GM19395 (cell line): ENCODE results near the gene DOCK10.

Experiments
- ATAC-seq: cut with Tn5 transposase; IDR thresholded peaks from one replicate; pipeline ENCODE4 v1.9.1; 2021; ENCODE audit warnings: mild to moderate bottlenecking, moderate library complexity; ENCODE audit not compliant: unreplicated experiment

Gene DOCK10

GRCh38 chr2:224982910-224983711 is 59.2 kb downstream of the DOCK10 start:
- ATAC-seq: peak; percentile 61

- no peak for ATAC-seq
Observed at GRCh38 chr2:224982226-224982625, 60.0 kb downstream of the DOCK10 start.

- ATAC-seq: peak; percentile 61
Observed at GRCh38 chr2:224976629-224977525, 65.4 kb downstream of the DOCK10 start.

GRCh38 chr2:224975761-224976160 is 66.5 kb downstream of the DOCK10 start:
- ATAC-seq: no peak

GRCh38 chr2:224973112-224974016 is 68.9 kb downstream of the DOCK10 start:
- ATAC-seq: no peak

- ATAC-seq: peak; percentile 58
Observed at GRCh38 chr2:224971214-224971613, 71.1 kb downstream of the DOCK10 start.

GRCh38 chr2:224970311-224970710 is 72.0 kb downstream of the DOCK10 start:
- peak; percentile 41 for ATAC-seq

- peak; percentile 63 for ATAC-seq
Observed at GRCh38 chr2:224969633-224970260, 72.5 kb downstream of the DOCK10 start.

- ATAC-seq: no peak
Observed at GRCh38 chr2:224969095-224969494, 73.2 kb downstream of the DOCK10 start.

- no peak for ATAC-seq
Observed at GRCh38 chr2:224968051-224968450, 74.2 kb downstream of the DOCK10 start.

GRCh38 chr2:224966613-224967012 is 75.7 kb downstream of the DOCK10 start:
- ATAC-seq: no peak

GRCh38 chr2:224959556-224959955 is 82.7 kb downstream of the DOCK10 start:
- no peak for ATAC-seq

GRCh38 chr2:224958873-224959272 is 83.4 kb downstream of the DOCK10 start:
- no peak for ATAC-seq

GRCh38 chr2:224958462-224958857 is 83.8 kb downstream of the DOCK10 start:
- ATAC-seq: no peak

- peak; percentile 89 for ATAC-seq
Observed at GRCh38 chr2:224957540-224958461, 84.5 kb downstream of the DOCK10 start.

GRCh38 chr2:224956706-224957105 is 85.6 kb downstream of the DOCK10 start:
- ATAC-seq: no peak

- peak; percentile 38 for ATAC-seq
Observed at GRCh38 chr2:224954980-224955379, 87.3 kb downstream of the DOCK10 start.

- ATAC-seq: peak; percentile 56
Observed at GRCh38 chr2:224952936-224953657, 89.2 kb downstream of the DOCK10 start.
